Measurements from ENCODE around the gene CMC1. TPM values are rescaled to one million over a fixed set of nuclear protein-coding genes. Genes with fewer than 3 reads are reported as not detected.

The CMC1 gene
- total RNA-seq, 1 experiment from 2014 or later, result 4.4 TPM

Other genes with a start within 250 kb of the CMC1 start
- 0.51 TPM in 1 of 2 replicates, not detected in the other for gene ZCWPW2, start 107.1 kb downstream of the CMC1 start, total RNA-seq (2014; rRNA removed; shearing (Covaris generic))
- 10.0 and 10.5 TPM in 2 replicates for gene AZI2, start 107.2 kb downstream of the CMC1 start, total RNA-seq (2014; rRNA removed; shearing (Covaris generic))